ENCODE results near the gene CAPN15. TPM values are rescaled to one million over a fixed set of nuclear protein-coding genes. Genes with fewer than 3 reads are reported as not detected.

Gene CAPN15
- total and polyA plus RNA-seq, 9 of the 15 experiments (the other 6 are each of a cell fraction or from before 2014, with no cell fraction given): 0.62 to 111 (median 14.2) TPM

DNA sequence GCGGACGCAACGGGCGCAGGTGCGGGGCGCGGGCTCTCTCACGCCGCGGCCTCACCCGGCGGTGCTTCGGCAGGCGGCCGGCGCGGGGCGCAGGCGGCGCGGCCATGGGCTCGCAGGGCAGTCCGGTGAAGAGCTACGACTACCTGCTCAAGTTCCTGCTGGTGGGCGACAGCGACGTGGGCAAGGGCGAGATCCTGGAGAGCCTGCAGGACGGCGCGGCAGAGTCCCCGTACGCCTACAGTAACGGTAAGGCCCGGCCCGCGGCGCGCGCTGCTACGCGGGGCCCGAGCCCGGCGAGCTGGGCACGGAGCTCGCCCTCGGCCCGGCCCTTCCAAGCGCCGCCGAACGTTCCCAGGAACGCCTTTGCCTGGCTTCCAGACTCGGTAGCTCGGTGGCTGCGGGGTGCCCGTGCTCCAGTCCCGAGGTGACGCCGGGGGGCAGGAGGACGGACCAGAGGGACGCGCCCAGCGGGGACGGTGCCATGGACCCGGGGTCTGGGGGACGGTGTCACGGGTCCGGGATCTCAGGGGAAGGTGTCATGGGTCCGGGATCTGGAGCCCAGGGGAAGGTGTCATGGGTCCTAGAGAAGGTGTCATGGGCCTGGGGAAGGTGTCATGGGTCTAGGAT lies 62.8 kb downstream of the CAPN15 start (continued):
- TF ChIP-seq, protein P1, sequence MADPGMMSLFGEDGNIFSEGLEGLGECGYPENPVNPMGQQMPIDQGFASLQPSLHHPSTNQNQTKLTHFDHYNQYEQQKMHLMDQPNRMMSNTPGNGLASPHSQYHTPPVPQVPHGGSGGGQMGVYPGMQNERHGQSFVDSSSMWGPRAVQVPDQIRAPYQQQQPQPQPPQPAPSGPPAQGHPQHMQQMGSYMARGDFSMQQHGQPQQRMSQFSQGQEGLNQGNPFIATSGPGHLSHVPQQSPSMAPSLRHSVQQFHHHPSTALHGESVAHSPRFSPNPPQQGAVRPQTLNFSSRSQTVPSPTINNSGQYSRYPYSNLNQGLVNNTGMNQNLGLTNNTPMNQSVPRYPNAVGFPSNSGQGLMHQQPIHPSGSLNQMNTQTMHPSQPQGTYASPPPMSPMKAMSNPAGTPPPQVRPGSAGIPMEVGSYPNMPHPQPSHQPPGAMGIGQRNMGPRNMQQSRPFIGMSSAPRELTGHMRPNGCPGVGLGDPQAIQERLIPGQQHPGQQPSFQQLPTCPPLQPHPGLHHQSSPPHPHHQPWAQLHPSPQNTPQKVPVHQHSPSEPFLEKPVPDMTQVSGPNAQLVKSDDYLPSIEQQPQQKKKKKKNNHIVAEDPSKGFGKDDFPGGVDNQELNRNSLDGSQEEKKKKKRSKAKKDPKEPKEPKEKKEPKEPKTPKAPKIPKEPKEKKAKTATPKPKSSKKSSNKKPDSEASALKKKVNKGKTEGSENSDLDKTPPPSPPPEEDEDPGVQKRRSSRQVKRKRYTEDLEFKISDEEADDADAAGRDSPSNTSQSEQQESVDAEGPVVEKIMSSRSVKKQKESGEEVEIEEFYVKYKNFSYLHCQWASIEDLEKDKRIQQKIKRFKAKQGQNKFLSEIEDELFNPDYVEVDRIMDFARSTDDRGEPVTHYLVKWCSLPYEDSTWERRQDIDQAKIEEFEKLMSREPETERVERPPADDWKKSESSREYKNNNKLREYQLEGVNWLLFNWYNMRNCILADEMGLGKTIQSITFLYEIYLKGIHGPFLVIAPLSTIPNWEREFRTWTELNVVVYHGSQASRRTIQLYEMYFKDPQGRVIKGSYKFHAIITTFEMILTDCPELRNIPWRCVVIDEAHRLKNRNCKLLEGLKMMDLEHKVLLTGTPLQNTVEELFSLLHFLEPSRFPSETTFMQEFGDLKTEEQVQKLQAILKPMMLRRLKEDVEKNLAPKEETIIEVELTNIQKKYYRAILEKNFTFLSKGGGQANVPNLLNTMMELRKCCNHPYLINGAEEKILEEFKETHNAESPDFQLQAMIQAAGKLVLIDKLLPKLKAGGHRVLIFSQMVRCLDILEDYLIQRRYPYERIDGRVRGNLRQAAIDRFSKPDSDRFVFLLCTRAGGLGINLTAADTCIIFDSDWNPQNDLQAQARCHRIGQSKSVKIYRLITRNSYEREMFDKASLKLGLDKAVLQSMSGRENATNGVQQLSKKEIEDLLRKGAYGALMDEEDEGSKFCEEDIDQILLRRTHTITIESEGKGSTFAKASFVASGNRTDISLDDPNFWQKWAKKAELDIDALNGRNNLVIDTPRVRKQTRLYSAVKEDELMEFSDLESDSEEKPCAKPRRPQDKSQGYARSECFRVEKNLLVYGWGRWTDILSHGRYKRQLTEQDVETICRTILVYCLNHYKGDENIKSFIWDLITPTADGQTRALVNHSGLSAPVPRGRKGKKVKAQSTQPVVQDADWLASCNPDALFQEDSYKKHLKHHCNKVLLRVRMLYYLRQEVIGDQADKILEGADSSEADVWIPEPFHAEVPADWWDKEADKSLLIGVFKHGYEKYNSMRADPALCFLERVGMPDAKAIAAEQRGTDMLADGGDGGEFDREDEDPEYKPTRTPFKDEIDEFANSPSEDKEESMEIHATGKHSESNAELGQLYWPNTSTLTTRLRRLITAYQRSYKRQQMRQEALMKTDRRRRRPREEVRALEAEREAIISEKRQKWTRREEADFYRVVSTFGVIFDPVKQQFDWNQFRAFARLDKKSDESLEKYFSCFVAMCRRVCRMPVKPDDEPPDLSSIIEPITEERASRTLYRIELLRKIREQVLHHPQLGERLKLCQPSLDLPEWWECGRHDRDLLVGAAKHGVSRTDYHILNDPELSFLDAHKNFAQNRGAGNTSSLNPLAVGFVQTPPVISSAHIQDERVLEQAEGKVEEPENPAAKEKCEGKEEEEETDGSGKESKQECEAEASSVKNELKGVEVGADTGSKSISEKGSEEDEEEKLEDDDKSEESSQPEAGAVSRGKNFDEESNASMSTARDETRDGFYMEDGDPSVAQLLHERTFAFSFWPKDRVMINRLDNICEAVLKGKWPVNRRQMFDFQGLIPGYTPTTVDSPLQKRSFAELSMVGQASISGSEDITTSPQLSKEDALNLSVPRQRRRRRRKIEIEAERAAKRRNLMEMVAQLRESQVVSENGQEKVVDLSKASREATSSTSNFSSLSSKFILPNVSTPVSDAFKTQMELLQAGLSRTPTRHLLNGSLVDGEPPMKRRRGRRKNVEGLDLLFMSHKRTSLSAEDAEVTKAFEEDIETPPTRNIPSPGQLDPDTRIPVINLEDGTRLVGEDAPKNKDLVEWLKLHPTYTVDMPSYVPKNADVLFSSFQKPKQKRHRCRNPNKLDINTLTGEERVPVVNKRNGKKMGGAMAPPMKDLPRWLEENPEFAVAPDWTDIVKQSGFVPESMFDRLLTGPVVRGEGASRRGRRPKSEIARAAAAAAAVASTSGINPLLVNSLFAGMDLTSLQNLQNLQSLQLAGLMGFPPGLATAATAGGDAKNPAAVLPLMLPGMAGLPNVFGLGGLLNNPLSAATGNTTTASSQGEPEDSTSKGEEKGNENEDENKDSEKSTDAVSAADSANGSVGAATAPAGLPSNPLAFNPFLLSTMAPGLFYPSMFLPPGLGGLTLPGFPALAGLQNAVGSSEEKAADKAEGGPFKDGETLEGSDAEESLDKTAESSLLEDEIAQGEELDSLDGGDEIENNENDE (IDR thresholded peaks at IDR 0.05; ENCODE audit: low read depth, low read length): no peak
- TF ChIP-seq ASH1L (IDR thresholded peaks at IDR 0.05; ENCODE audit: borderline replicate concordance, low read depth, partially characterized antibody) (no peak), TFAM (CRISPR knock-in tag; conservative IDR thresholded peaks at IDR 0.05) (no peak)

Data from K562 (cell line).